Measurements from ENCODE around the gene SLC9A4.
"Not testable (repeated sequence)": the region's sequence is repeated elsewhere in the genome, so short reads cannot be mapped to it uniquely, and the experiment has no call there.

SLC9A4 gene

GRCh38 chr2:102550151-102550550, 77.1 kb downstream of the SLC9A4 start:
- no peak for ATAC-seq
- no peak for DNase-seq

GRCh38 chr2:102551329-102552096, 78.5 kb downstream of the SLC9A4 start:
- no peak for DNase-seq
- ATAC-seq: no peak

DNA sequence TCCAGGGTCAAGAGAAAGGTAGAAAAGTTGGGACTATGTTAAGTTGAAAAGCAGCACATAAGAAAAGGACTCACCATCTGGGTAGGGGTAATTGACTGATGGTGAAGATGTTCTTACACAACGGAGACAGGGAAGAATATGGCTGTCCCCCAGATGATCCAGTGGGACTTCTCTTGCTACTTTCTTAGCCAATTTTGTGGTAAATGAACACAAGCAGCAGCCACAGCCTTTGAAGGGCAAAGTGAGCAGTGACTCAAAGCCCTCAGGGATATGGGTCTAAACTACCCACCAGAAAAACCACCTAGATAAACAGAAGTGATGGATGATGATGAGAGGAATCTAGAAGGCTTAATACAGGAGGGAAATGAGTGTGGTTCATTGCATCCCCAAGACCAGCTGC, 80.6 kb downstream of the SLC9A4 start:
- ATAC-seq: no peak
- no peak for DNase-seq

- DNase-seq (no peak), ATAC-seq (no peak)
Measured at GRCh38 chr2:102558463-102558862, 85.4 kb downstream of the SLC9A4 start.

- not testable (repeated sequence) for ATAC-seq, DNase-seq
Measured at GRCh38 chr2:102562542-102562941, 89.5 kb downstream of the SLC9A4 start.

DNA sequence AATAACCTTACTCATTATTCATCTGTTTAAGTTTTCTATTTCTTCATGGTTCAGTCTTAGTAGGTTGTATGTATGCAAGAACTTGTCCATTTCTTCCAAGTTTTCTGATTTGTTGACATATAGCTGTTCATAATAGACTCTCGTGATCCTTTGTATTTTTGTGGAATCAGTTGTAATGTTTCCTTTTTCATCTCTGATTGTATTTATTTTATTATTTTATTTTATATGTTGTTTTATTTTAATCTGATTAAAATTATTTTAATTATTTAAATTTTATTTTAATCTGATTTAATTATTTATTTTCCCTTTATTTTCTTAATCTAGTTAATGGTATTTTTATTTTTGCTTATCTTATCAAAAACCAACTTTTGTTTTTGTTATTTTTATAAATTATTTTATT, 102.9 kb downstream of the SLC9A4 start:
- DNase-seq (no peak), ATAC-seq (no peak)

GRCh38 chr2:102578376-102578775, 105.3 kb downstream of the SLC9A4 start:
- no peak for DNase-seq
- ATAC-seq: no peak

GRCh38 chr2:102581911-102582310, 108.9 kb downstream of the SLC9A4 start:
- ATAC-seq (peak; percentile 28), DNase-seq (no peak)

DNA sequence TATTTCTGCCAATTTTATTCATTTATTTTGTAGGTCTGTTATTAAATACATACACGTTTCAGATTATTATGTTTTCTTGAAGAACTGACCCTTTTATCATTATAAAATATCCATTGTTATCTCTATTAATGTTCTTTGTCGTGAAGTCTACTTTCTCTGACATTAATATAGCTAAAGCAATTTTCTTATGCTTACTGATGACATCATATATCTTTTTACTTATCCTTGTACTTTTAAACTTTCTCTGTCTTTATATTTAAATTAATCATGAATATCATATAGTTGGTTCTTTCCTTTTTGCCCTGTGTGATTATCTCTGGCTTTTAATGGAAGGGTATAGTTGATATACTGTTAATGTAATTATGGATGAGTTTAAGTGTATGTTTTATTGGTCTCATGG, 109.8 kb downstream of the SLC9A4 start:
- DNase-seq (no peak), ATAC-seq (no peak)

Measured in stimulated activated naive CD8-positive, alpha-beta T cell treated with anti-CD3 and anti-CD28 coated beads, Interleukin-15, Interleukin-2, amounts not matched to agents 100 U/mL and 50 U/mL, for 24 hours (primary cell).